ENCODE measurements around the gene MYD88. TPM values are rescaled to one million over a fixed set of nuclear protein-coding genes. Genes with fewer than 3 reads are reported as not detected.

Gene MYD88
- polyA plus RNA-seq, 3 donors, result 286 to 427 (median 398) TPM

GRCh38 chr3:38112378-38112761, 26.1 kb upstream of the MYD88 start:
- Histone ChIP-seq H4K20me1 (ENCODE audit: insufficient read depth, low read length) (peaks cover 9% of the 10 kb centered on the region), H3K9me3 (replicated peaks in 1 of 2; ENCODE audit: control insufficient read depth in 1 of 2, insufficient read depth in 1 of 2, low read length in 2 of 2) (no peaks in the 10 kb centered on the region), H3K27ac (ENCODE audit: low read depth in 1 of 2, low read length in 2 of 2) (no peak overlapping the region), H3K9ac (ENCODE audit: insufficient read depth, low read length, poor library complexity, severe bottlenecking) (no peak overlapping the region), H2AFZ (ENCODE audit: insufficient read depth, low read depth, low read length, poor library complexity, severe bottlenecking) (no peak overlapping the region), H3K4me2 (replicated peaks; ENCODE audit: extremely low read depth, low read length, poor library complexity, severe bottlenecking) (no peak overlapping the region), H3K4me3 (replicated peaks in 1 of 3; ENCODE audit: low read depth in 2 of 3, low read length in 3 of 3) (no peak overlapping the region), H3K79me2 (ENCODE audit: insufficient read depth, low read length) (no peaks in the 10 kb centered on the region), H3K27me3 (ENCODE audit: control insufficient read depth in 2 of 2, insufficient read depth in 2 of 2, low read length in 2 of 2) (no peaks in the 10 kb centered on the region), H3K4me1 (ENCODE audit: control insufficient read depth in 1 of 2, insufficient read depth in 2 of 2, low read length in 2 of 2) (peaks cover 27 to 32% of the 10 kb centered on the region in 2 donors), H3K36me3 (replicated peaks in 1 of 2; ENCODE audit: control insufficient read depth in 1 of 2, insufficient read depth in 2 of 2, low read length in 2 of 2) (no peaks in the 10 kb centered on the region)
- DNase-seq, result no peak
- peaks cover 3 to 12% (median 10%) of the 10 kb centered on the region in 3 donors for H3K27me3 Mint-ChIP-seq (ENCODE audit: low read depth in 3 of 3)
- H3K36me3 Mint-ChIP-seq, result peaks cover 0 to 7% of the 10 kb centered on the region in 2 donors
- H3K9me3 Mint-ChIP-seq, result no peaks in the 10 kb centered on the region
- 96% methylated on average over 5 of the region's 7 CpGs for whole genome bisulfite sequencing (ENCODE audit: insufficient coverage)
- TF ChIP-seq CTCF (IDR thresholded peaks at IDR 0.05), result no peak
- H3K4me3 Mint-ChIP-seq, result no peak overlapping the region
- no peak overlapping the region for H3K27ac Mint-ChIP-seq
- peaks cover 38% of the 10 kb centered on the region for H3K4me1 Mint-ChIP-seq
- intact Hi-C loops (cut with micrococcal nuclease), result loop anchor here in 1 of 2 donors (10.0 kb wide), 1 partner anchor 138 kb away; no protein-coding TSS in a partner anchor

- no peak for TF ChIP-seq CTCF (IDR thresholded peaks at IDR 0.05)
- Histone ChIP-seq H3K4me2 (replicated peaks; ENCODE audit: extremely low read depth, low read length, poor library complexity, severe bottlenecking) (no peak overlapping the region), H3K9me3 (replicated peaks in 1 of 2; ENCODE audit: control insufficient read depth in 1 of 2, insufficient read depth in 1 of 2, low read length in 2 of 2) (no peaks in the 10 kb centered on the region), H3K27ac (ENCODE audit: low read depth in 1 of 2, low read length in 2 of 2) (no peak overlapping the region), H3K4me1 (ENCODE audit: control insufficient read depth in 1 of 2, insufficient read depth in 2 of 2, low read length in 2 of 2) (peaks cover 8 to 18% of the 10 kb centered on the region in 2 donors), H3K36me3 (replicated peaks in 1 of 2; ENCODE audit: control insufficient read depth in 1 of 2, insufficient read depth in 2 of 2, low read length in 2 of 2) (peaks cover 0 to 12% of the 10 kb centered on the region in 2 donors), H3K27me3 (ENCODE audit: control insufficient read depth in 2 of 2, insufficient read depth in 2 of 2, low read length in 2 of 2) (no peaks in the 10 kb centered on the region), H3K9ac (ENCODE audit: insufficient read depth, low read length, poor library complexity, severe bottlenecking) (no peak overlapping the region), H3K79me2 (ENCODE audit: insufficient read depth, low read length) (no peaks in the 10 kb centered on the region), H4K20me1 (ENCODE audit: insufficient read depth, low read length) (peaks cover 28% of the 10 kb centered on the region), H2AFZ (ENCODE audit: insufficient read depth, low read depth, low read length, poor library complexity, severe bottlenecking) (no peak overlapping the region), H3K4me3 (replicated peaks in 1 of 3; ENCODE audit: low read depth in 2 of 3, low read length in 3 of 3) (no peak overlapping the region)
- intact Hi-C loops (cut with micrococcal nuclease), result loop anchor here in 1 of 2 donors (10.0 kb wide), 1 partner anchor 139 kb away; no protein-coding TSS in a partner anchor
- Mint-ChIP-seq H3K27me3 (ENCODE audit: low read depth in 3 of 3) (peaks cover 3 to 12% (median 10%) of the 10 kb centered on the region in 3 donors), H3K9me3 (no peaks in the 10 kb centered on the region), H3K4me3 (no peak overlapping the region), H3K27ac (no peak overlapping the region), H3K36me3 (peaks cover 13 to 22% of the 10 kb centered on the region in 2 donors), H3K4me1 (peaks cover 29% of the 10 kb centered on the region)
- WGBS (ENCODE audit: insufficient coverage), result 97% methylated on average over 8 of the region's 13 CpGs
- DNase-seq, result no peak
Measured at GRCh38 chr3:38114052-38114874, 24.2 kb upstream of the MYD88 start.

Measured in CD14-positive monocyte (primary cell).